GM19240 (cell line): ENCODE measurements around the gene MSGN1.

Experiments
- DNase-seq: peaks from one replicate; pipeline ENCODE4 v3.0.0; 2011; ENCODE audit warnings: low spot score; ENCODE audit not compliant: insufficient read length

The MSGN1 gene

DNA sequence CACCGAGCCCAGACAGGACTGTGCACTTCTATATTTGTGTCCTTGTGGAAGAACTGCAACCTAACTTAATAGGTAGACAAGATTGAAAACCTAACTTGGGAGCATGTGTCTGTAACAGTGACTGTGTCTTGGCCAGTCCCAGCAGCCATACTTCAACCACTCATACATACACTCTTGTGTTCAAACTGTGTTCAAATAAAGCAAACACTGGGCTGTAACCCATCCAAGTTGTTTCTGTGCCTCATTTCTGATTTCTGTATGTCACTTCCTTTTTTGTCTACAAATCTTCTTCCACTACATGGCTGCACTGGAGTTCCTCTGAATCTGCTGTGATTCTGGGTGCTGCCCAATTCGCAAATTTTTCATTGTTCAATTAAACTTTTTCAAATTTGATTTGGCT lies 31.0 kb downstream of the MSGN1 start:
- no peak for DNase-seq

DNA sequence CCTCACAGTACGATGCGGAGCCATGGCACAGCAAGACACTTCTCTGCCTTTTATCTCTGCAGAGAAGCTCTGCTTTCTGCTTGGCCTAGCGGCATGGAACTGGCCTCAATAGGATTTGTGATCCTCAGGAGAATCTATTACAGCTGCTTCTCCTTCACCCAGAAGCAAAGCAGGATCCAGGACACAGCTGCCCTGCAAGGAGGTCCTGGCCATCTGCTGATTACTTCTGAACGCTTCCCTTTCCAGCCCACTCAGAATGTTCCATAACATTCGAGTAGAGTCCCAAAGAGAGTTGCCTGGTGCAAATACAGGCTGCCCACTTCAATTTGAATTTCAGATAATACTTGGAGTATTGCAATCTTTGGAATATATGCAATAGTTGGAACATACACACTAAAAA lies 33.0 kb downstream of the MSGN1 start:
- no peak for DNase-seq

DNA sequence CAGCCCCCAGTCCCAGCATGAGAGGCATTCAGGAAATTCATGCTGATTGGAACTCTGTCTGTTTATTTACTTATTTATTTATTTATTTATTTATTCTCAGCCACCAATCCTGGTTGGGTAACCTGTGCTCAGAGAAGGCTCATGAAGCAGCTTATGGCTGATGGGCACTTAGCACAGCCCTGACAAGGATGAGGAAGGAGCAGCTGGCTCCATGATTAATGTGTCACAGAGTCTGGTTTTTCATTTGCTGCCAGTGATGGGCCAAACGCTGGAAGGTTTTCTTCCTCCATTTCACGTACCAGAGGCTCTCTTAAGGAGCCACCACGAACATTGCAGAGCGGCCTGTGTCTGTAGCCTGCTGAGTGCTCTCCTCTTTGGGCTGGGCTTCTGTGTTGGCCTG lies 33.9 kb downstream of the MSGN1 start:
- DNase-seq, result no peak

DNA sequence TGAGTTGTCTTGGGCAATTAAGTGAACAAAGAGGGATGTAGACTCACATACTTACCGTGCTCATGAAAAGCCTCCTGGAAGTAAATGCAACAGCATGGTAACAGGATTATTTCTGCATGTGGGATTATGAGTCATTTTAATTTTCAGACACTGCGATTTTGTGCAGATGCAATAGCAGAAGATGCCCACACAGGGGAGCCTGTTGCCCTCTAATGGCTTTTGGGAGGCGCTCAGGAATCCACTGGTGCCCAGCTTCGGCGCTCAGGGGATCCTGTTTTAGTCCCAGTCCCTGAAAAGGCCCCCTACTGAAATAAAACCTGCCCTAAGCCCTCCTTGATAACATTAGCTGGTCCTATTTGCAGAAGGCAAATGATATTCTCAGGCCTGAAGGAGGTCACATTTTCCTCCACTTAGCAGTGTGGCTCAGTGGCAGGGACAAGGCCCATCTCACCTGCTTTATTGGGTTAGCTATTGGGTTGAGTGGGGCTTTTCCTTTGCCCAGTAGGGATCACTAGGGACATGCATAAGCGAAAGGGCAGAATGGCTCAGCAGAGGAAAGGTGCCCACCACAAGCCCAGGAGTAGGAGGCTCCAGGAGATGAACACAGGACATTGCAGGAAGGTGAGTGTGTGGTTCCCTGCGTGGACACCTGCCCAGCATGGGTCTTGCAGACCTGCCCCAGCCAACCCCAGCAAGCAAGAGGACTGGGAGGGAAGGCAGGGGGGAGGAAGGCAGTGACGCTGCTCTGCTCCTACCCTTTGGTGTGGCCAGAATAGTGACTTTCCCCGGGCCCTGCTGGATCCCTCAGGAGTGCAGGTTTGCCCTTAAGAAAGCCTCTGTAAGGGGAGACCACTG lies 35.7 kb downstream of the MSGN1 start:
- peak; percentile 38 for DNase-seq

DNA sequence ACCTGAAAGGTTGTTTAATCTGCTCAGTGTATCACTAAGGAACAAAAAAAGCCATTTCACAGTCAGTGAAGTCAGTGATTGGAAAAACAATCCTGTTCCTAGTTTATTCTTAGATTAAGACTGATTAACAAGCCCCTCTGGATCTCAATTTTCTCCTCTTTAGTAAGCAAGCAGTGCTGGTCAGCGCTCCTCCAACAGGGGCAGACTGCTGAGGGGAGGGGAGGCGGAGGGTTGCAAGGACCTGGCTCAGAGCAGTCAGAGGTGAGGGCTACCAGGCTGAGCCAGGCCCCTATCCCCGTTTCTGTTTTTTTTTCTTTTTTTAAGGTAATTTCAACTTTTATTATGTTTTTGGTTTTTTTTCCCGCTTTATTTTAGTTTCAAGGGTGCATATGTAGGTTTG lies 37.5 kb downstream of the MSGN1 start:
- DNase-seq, result no peak

DNA sequence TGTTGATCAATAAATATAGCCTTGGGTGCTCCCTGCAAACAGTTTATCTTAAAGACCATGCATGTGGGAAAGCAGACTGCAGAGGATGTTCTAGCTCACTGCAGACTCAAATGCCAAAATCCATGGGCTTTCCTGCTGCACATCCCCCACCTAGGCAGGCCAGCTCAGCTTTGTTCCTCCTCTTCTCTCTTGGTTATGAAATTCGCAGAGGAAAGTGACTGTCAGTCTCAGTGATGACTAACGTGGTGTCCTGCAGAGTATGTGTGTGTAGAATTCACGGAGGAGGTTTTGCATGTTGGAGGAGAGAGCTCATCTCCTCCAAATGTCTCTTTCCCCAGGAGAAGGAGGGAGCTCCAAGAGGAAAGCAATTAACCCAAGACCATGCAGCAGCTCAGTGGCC lies 40.8 kb downstream of the MSGN1 start:
- DNase-seq, result no peak

DNA sequence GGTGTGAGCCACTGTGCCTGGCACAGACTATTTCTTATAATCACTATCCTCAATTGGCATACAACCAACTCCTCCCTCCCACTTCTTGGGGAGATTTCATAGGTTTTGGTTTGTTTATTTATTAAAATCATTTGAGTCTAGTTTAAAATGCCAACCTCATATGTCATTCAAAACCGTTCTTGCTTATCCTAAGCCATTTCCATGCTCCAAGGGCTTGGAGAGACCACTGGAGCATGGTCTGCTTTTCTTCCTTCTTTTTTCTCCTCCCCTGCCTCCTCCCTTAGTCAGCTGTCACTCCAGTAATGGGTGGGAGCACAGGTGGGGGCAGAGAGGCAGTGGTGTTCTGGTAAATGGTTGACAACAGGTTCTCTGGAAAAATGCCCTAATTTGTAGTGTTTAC lies 41.8 kb downstream of the MSGN1 start:
- DNase-seq, result no peak

DNA sequence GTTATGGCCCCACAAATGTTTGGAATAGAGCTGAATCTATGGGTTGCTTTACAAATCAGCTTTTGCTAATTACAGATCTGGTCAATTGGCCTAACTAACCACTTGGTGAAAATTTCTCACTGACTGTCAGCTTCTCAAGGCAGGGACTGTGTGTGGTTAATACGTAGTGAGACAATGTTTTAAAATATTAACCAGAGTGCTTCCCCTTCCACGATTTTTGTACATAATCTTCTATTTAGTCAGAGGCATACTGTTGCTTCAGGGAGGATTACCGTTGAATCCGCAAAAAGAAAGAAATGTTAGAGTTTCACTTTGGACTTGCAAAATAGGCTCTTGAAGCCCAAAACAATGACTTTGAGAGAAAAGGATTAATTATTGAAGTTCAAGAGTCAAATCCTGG lies 47.3 kb downstream of the MSGN1 start:
- no peak for DNase-seq

DNA sequence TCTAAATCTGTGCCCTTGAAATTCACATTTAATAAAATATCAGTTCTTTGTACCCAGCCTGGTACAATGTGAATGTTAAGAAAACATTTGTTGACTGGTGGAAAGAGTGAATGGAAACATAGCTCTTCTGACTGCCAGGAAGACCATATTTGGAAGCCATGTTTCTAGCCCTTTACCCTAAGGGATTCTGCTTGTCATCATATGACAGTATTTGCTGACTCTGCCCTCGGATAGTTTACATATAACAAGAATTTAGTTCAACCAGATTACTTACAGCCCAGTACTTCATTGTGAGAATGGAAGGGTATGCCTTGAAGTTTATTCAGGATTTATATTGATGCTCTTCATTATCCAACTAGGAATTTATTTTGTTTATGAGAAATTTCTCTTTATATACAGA lies 48.4 kb downstream of the MSGN1 start:
- no peak for DNase-seq

DNA sequence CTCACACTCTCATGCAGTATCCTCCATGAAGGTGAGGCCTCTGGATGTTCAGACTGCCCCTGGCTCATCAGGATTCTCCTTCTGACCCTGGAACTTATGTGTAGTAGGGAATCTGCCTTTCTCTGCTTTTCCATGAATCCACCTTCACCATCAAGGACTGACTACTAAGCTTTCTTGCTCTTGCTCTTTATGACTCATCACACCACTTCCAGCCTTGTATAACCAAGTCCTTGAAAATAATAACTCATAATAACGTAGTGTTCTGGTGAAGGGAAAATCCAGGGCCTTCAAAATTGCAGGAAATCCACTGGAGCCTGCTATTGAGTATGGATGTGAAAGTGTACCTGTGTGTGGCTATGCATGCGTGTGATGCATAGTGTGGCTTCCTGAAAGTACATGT lies 50.9 kb downstream of the MSGN1 start:
- DNase-seq, result no peak
